GM10266 (cell line): ENCODE results near the gene RAB20.
"Not testable (repeated sequence)": the region's sequence is repeated elsewhere in the genome, so short reads cannot be mapped to it uniquely, and the experiment has no call there.

ENCODE experiments used
- DNase-seq: peaks from one replicate; pipeline ENCODE4 v3.0.0; 2012; ENCODE audit errors: extremely low spot score
- TF ChIP-seq, protein P1 (sequence below): IDR thresholded peaks from 2 replicates; pipeline ENCODE4 v1.5.1; 2012; ENCODE audit warnings: mild to moderate bottlenecking, low read depth; ENCODE audit not compliant: control insufficient read depth, insufficient read depth; ENCODE audit errors: missing control alignments

Gene RAB20

GRCh38 chr13:110535526-110535925, 26.0 kb downstream of the RAB20 start:
- TF ChIP-seq, protein P1, sequence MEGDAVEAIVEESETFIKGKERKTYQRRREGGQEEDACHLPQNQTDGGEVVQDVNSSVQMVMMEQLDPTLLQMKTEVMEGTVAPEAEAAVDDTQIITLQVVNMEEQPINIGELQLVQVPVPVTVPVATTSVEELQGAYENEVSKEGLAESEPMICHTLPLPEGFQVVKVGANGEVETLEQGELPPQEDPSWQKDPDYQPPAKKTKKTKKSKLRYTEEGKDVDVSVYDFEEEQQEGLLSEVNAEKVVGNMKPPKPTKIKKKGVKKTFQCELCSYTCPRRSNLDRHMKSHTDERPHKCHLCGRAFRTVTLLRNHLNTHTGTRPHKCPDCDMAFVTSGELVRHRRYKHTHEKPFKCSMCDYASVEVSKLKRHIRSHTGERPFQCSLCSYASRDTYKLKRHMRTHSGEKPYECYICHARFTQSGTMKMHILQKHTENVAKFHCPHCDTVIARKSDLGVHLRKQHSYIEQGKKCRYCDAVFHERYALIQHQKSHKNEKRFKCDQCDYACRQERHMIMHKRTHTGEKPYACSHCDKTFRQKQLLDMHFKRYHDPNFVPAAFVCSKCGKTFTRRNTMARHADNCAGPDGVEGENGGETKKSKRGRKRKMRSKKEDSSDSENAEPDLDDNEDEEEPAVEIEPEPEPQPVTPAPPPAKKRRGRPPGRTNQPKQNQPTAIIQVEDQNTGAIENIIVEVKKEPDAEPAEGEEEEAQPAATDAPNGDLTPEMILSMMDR: no peak
- no peak for DNase-seq

- TF ChIP-seq, protein P1: no peak
Measured at GRCh38 chr13:110533771-110534670, 27.5 kb downstream of the RAB20 start.

DNA sequence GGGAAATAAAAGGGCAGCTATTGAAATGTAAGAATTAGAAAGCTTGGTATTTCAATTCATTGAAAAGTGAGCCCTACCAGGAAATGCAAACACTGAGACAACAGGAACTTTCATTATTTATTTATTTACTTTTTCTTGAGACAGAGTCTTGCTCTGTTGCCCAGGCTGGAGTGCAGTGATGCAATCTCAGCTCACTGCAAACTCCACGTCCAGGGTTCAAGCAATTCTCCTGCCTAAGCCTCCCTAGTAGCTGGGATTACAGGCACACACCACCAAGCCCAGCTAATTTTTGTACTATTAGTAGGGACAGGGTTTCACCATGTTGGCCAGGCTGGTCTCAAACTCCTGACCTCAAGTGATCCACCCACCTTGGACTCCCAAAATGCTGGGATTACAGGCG, 29.3 kb downstream of the RAB20 start:
- not testable (repeated sequence) for DNase-seq

More at GRCh38 chr13:110533771-110534670, 27.5 kb downstream of the RAB20 start:
- DNase-seq: no peak

- DNase-seq: no peak
- TF ChIP-seq, protein P1: no peak
Measured at GRCh38 chr13:110531671-110532083, 29.8 kb downstream of the RAB20 start.

GRCh38 chr13:110531100-110531499, 30.4 kb downstream of the RAB20 start:
- TF ChIP-seq, protein P1: no peak
- DNase-seq: no peak

DNA sequence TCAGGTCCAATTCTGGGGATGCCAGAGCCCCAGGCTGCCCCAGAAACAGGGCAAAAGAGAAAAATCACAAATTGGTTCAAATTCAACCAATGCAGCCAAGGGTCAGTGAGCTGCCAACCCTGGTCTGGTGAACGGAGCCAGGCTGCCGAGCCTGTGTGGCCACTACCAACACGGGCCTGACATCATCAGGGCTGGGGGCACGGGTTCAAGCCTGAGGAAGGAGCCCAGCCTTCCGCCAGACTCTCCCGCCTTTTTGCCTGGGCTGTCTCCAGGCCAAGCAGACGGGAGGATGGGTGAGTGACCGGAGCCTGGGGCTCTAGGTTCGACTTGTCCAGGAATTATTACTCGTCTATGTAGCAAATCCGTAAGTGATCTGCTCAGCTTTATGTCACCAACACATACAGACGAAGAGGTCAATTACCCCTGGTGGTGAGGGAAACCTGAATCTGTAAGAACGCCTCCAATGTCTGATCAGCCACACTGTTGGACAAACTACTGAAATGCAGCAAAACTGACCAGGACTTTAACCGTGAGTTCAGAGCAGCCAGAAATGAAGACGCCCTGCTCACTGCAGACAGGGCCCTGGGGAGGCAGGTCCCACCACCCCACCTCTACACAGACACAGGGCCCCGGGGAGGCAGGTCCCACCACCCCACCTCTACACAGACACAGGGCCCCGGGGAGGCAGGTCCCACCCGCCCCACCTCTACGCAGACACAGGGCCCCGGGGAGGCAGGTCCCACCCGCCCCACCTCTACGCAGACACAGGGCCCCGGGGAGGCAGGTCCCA, 31.8 kb downstream of the RAB20 start:
- DNase-seq: no peak
- TF ChIP-seq, protein P1: no peak

DNA sequence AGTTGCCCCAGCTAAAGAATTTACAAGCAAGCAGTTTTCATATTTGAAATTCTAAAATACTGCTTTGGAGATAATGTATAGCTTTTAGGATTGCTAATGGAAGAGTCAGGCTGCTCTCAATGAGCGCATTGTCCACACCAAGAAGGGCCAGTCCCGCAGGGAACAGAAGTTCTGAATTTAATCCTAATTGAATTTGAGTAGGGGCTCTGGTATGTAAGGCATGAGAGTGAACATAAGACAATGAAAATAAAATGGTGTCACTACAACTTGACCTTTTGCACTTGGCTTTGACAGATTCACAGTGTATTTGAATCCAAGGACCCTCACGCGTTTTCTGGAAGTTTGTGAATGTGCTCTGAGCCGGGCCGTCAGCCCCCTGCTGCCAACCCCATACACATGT, 32.6 kb downstream of the RAB20 start:
- TF ChIP-seq, protein P1: no peak
- no peak for DNase-seq
